Left lung (tissue), 10 donors: ENCODE results near the gene TBP. TPM values are rescaled to one million over a fixed set of nuclear protein-coding genes. Genes with fewer than 3 reads are reported as not detected.
"Not testable (repeated sequence)": the region's sequence is repeated elsewhere in the genome, so short reads cannot be mapped to it uniquely, and the experiment has no call there.

ENCODE experiments used
- ATAC-seq: fragments of 200-7000 bp; cut with Tn5 transposase; one replicate; pipeline ENCODE4 v1.9.1; 2020; ENCODE audit warnings: moderate library complexity
- DNase-seq, 4 donors: peaks; one replicate each; pipeline ENCODE4 v3.0.0-alpha.2; 2013 to 2020
- H3K27ac ChIP-seq, 2 donors: fragments of 200-600 bp; sonication (generic) in 1 of 2; one replicate each; pipeline versions ENCODE4 v1.5.0 to v1.8.0; 2020 to 2021
- H3K27me3 ChIP-seq, 2 donors: fragments of 200-600 bp; sonication (generic) in 1 of 2; one replicate each; pipeline versions ENCODE4 v1.5.0 to v1.8.0; 2020 to 2021
- H3K36me3 ChIP-seq, 2 donors: fragments of 200-600 bp; sonication (generic) in 1 of 2; one replicate each; pipeline versions ENCODE4 v1.5.0 to v1.8.0; 2020 to 2021
- H3K4me1 ChIP-seq, 2 donors: fragments of 200-600 bp; one replicate each; pipeline ENCODE4 v1.8.0; 2021
- H3K4me3 ChIP-seq, 2 donors: fragments of 200-600 bp; sonication (generic) in 1 of 2; one replicate each; pipeline versions ENCODE4 v1.5.0 to v1.8.0; 2020 to 2021; ENCODE audit warnings: mild to moderate bottlenecking in 1 of 2
- H3K9me3 ChIP-seq, 2 donors: fragments of 200-600 bp; sonication (generic) in 1 of 2; one replicate each; pipeline versions ENCODE4 v1.5.0 to v1.8.0; 2020 to 2021
- intact Hi-C, 2 donors: fragments of 100-400 bp; cut with DNase I; formaldehyde crosslinking; loops; one replicate each; pipeline versions ENCODE4 v1.11.2 to v1.14.2; 2022
- polyA plus RNA-seq, 6 donors: library from polyadenylated mRNA; unstranded; fragments of 120-200 nt; gene quantifications; one replicate each; pipeline ENCODE4 v1.2.1, GENCODE V29; 2013; ENCODE audit not compliant: insufficient read length in 6 of 6
- total RNA-seq, 2 donors: library from RNA; stranded (reverse); fragmentation: NEBNext Ultra II Directional; extraction: Animal tissue kit (Norgen Biotek cat#: 25700); gene quantifications; one replicate each; pipeline ENCODE4 v1.2.1, GENCODE V29; 2021
- TF ChIP-seq, protein P1 (sequence below), 2 donors: fragments of 200-600 bp; sonication (generic) in 1 of 2; IDR thresholded peaks; one replicate each; pipeline versions ENCODE4 v1.5.0 to v1.8.0; 2021; ENCODE audit warnings: antibody characterized with exemption in 2 of 2
- donor health status: DM: no; HTN: yes; CAD: no.
- donor health status: DM: no; HTN: no; CAD: no.

Gene TBP
- total and polyA plus RNA-seq, 8 donors: 9.0 to 27.2 (median 23.5) TPM

DNA sequence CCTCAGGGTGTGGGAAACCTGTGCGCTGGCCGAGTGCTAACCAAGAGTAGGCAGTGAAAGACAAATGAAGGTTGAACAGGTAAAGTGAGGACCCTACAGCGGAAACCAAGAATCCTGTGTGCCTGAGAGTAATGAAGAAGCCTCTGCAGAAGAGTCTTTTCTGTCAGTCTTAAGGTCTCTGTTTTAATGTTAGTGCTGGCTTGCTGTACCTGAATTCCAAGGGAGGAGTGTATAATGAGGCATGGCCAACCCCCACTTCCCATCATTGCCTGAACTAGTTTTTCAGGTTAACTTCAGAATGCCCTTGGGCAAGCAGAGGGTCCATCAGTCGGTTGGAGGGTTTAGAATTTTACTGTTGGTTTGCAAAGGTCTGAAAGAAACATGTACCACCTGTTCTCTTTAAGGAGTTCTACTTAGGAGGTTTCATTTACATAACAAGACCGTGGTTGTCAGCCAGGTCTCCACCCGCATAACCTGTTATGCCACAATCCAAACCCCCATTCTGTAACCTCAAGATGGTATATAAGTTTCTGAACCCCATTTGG, 30.9 kb downstream of the TBP start:
- peaks cover 8 to 19% of the 10 kb centered on the region in 2 donors for H3K4me1 ChIP-seq
- DNase-seq (peak in 2 of 4 donors; percentile 10 to 58), ATAC-seq (peak; percentile 49)
- no peaks in the 10 kb centered on the region for H3K9me3 ChIP-seq
- H3K4me3 ChIP-seq: peak overlapping the region; percentile 86 to 98
- TF ChIP-seq, protein P1, sequence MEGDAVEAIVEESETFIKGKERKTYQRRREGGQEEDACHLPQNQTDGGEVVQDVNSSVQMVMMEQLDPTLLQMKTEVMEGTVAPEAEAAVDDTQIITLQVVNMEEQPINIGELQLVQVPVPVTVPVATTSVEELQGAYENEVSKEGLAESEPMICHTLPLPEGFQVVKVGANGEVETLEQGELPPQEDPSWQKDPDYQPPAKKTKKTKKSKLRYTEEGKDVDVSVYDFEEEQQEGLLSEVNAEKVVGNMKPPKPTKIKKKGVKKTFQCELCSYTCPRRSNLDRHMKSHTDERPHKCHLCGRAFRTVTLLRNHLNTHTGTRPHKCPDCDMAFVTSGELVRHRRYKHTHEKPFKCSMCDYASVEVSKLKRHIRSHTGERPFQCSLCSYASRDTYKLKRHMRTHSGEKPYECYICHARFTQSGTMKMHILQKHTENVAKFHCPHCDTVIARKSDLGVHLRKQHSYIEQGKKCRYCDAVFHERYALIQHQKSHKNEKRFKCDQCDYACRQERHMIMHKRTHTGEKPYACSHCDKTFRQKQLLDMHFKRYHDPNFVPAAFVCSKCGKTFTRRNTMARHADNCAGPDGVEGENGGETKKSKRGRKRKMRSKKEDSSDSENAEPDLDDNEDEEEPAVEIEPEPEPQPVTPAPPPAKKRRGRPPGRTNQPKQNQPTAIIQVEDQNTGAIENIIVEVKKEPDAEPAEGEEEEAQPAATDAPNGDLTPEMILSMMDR (IDR thresholded peaks at IDR 0.05): no peak
- H3K27me3 ChIP-seq: no peaks in the 10 kb centered on the region
- intact Hi-C loops: no loop called here
- peak overlapping the region; percentile 78 to 94 for H3K27ac ChIP-seq
- H3K36me3 ChIP-seq: peaks cover 0 to 32% of the 10 kb centered on the region in 2 donors

DNA sequence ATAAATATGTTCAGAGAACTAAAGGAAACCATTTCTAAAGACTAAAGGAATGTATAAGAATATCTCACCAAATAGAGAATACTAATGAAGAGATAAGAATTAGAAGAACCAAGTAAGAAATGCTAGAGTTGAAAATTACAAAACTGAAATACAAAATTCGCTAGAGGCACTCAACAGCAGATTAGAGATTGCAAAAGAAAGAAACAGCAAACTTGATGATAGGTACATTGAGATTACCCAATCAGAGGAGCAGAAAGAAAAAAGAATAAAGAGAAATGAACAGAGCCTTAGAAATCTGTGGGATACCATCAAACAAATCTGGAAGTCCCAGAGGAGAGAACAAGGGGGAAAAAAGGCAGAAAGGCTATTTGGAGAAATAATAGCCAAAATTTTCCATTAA, 36.6 kb downstream of the TBP start:
- peaks cover 0 to 20% of the 10 kb centered on the region in 2 donors for H3K9me3 ChIP-seq
- no peak overlapping the region for H3K4me3 ChIP-seq
- TF ChIP-seq, protein P1 (IDR thresholded peaks at IDR 0.05): no peak
- H3K27ac ChIP-seq: no peak overlapping the region
- intact Hi-C loops: no loop called here
- peaks cover 0 to under 1% of the 10 kb centered on the region in 2 donors for H3K27me3 ChIP-seq
- peaks cover 0 to under 1% of the 10 kb centered on the region in 2 donors for H3K4me1 ChIP-seq
- no peaks in the 10 kb centered on the region for H3K36me3 ChIP-seq
- DNase-seq (no peak), ATAC-seq (no peak)

DNA sequence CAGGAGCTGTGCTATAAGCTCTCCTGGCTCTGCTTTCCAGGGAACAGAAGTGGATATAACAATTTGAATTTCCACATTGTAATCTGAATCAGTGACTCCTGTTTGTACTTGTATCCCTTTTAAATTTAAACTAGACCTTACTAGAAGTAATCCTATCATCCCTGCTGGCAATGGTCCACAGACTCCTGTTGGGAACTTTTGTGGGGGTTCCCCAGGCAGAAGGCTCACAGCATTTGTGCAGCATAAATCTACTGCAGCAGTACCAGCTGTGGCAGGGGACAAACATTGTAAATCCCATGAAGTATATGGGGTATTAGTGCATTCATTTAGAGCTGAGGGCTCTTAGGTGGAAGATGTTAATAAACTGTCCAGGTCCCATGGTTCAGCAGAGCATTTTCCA, 42.3 kb downstream of the TBP start:
- Histone ChIP-seq H3K36me3 (no peaks in the 10 kb centered on the region), H3K27me3 (peaks cover 0 to 10% of the 10 kb centered on the region in 2 donors), H3K4me3 (no peak overlapping the region), H3K27ac (no peak overlapping the region), H3K9me3 (peaks cover 0 to 16% of the 10 kb centered on the region in 2 donors), H3K4me1 (no peaks in the 10 kb centered on the region)
- TF ChIP-seq, protein P1 (IDR thresholded peaks at IDR 0.05): no peak
- ATAC-seq: no peak
- intact Hi-C loops: no loop called here
- no peak for DNase-seq

DNA sequence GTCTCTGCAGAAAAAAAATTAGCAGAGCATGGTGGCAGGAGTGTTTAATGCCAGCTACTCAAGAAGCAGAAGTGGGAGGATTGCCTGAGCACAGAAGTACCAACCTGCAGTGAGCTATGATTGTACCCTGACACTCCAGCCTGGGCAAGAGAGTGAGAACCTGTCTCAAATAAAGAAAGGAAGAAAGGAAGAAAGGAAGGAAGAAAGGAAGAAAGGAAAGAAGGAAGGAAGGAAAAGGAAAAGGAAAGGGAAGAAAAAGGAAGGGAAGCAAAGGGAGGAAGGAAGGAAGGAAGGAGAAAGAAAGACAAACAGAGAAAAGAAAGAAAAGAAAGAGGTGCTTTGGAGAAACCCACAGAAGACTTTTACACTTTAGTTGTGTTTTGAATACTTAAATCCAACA, 43.1 kb downstream of the TBP start:
- Histone ChIP-seq H3K27ac (no peak overlapping the region), H3K9me3 (peaks cover 0 to 11% of the 10 kb centered on the region in 2 donors), H3K27me3 (peaks cover 0 to 10% of the 10 kb centered on the region in 2 donors), H3K36me3 (no peaks in the 10 kb centered on the region), H3K4me3 (no peak overlapping the region), H3K4me1 (no peaks in the 10 kb centered on the region)
- intact Hi-C loops: no loop called here
- DNase-seq (no peak), ATAC-seq (no peak)
- TF ChIP-seq, protein P1 (IDR thresholded peaks at IDR 0.05): no peak

- Histone ChIP-seq H3K27me3 (peaks cover 0 to 75% of the 10 kb centered on the region in 2 donors), H3K9me3 (no peaks in the 10 kb centered on the region), H3K4me1 (no peaks in the 10 kb centered on the region), H3K4me3 (no peak overlapping the region), H3K36me3 (no peaks in the 10 kb centered on the region), H3K27ac (no peak overlapping the region)
- no peak for DNase-seq
- intact Hi-C loops: no loop called here
- ATAC-seq: no peak
- TF ChIP-seq, protein P1 (IDR thresholded peaks at IDR 0.05): no peak
Observed at GRCh38 chr6:170605574-170606259, 51.5 kb downstream of the TBP start.

DNA sequence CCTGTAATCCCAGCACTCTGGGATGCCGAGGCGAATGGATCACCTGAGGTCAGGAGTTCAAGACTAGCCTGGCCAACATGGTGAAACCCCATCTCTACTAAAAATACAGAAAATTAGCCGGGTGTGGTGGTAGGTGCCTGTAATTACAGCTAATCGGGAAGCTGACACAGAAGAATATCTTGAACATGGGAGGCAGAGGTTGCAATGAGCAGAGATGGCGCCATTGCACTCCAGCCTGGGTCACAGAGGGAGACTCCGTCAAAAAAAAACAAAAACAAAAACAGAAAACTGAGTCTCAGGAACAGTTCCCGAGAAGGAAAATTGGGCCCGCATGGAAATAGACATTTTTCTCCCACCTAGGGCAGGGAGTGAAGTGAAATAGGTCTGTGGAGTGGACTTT, 55.1 kb downstream of the TBP start:
- H3K36me3 ChIP-seq, ATAC-seq, DNase-seq, H3K4me3 ChIP-seq, H3K27ac ChIP-seq, H3K4me1 ChIP-seq, H3K9me3 ChIP-seq, intact Hi-C loops: not testable (repeated sequence)
- peaks cover 5 to 75% of the 10 kb centered on the region in 2 donors for H3K27me3 ChIP-seq

GRCh38 chr6:170612256-170612804, 58.2 kb downstream of the TBP start:
- ATAC-seq: peak; percentile 81
- intact Hi-C loops, DNase-seq, H3K27ac ChIP-seq, H3K9me3 ChIP-seq, H3K4me3 ChIP-seq, H3K4me1 ChIP-seq, H3K36me3 ChIP-seq: not testable (repeated sequence)
- H3K27me3 ChIP-seq: peaks cover 5 to 47% of the 10 kb centered on the region in 2 donors

DNA sequence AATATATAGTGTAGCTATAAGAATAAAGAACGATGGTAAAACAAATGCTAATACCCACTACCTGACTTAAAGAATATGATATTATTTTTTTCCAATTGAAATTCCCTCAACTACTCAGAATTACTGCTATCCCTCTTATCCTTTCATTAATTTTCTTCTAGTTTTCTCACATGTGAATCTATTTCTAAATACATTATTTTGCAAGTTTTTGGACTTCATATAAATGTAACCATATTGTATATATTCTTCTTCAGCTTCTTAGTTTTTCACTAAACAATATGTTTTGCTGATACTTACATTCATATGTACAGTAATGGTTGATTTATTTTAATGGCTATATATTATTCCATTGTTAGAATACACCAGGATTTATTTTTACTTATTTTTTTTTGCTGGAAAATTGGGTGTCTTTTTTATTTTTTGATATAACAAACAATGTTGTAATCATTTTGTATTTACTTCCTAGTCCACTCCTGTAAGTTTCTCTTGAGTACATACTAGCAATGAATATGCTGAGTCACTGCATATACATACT, 61.9 kb downstream of the TBP start:
- DNase-seq, ATAC-seq, H3K4me3 ChIP-seq, intact Hi-C loops, H3K4me1 ChIP-seq, H3K36me3 ChIP-seq, H3K27ac ChIP-seq, H3K9me3 ChIP-seq: not testable (repeated sequence)
- H3K27me3 ChIP-seq: peaks cover 4 to 11% of the 10 kb centered on the region in 2 donors
